Activated CD8-positive, alpha-beta memory T cell treated with anti-CD3 and anti-CD28 coated beads, Interleukin-2, amount 50 U/mL, for 1 hour (primary cell): Measurements from ENCODE around the gene FBXO9.

Source experiments
- DNase-seq: peaks from one replicate; pipeline ENCODE4 v3.0.0-alpha.2; 2020; ENCODE audit errors: extremely low read depth

Gene FBXO9

GRCh38 chr6:53136000-53136609, 70.9 kb downstream of the FBXO9 start:
- no peak for DNase-seq

- DNase-seq: no peak
Observed at GRCh38 chr6:53139841-53140413, 74.7 kb downstream of the FBXO9 start.

- DNase-seq: no peak
Observed at GRCh38 chr6:53142810-53143209, 77.6 kb downstream of the FBXO9 start.

GRCh38 chr6:53143710-53144109, 78.5 kb downstream of the FBXO9 start:
- DNase-seq: no peak

GRCh38 chr6:53144802-53145201, 79.6 kb downstream of the FBXO9 start:
- no peak for DNase-seq

GRCh38 chr6:53148684-53149083, 83.5 kb downstream of the FBXO9 start, which contains the start of gene GCM1:
GCM1 (minus strand) TSS chr6:53148841; CDS start chr6:53145632, 3,209 bp downstream.
- no peak for DNase-seq
